GM19351 (cell line): ENCODE measurements around the gene BCCIP.

Source experiments
- ATAC-seq: cut with Tn5 transposase; IDR thresholded peaks from one replicate; pipeline ENCODE4 v1.9.1; 2021; ENCODE audit warnings: mild to moderate bottlenecking, moderate library complexity; ENCODE audit not compliant: unreplicated experiment

The BCCIP gene

DNA sequence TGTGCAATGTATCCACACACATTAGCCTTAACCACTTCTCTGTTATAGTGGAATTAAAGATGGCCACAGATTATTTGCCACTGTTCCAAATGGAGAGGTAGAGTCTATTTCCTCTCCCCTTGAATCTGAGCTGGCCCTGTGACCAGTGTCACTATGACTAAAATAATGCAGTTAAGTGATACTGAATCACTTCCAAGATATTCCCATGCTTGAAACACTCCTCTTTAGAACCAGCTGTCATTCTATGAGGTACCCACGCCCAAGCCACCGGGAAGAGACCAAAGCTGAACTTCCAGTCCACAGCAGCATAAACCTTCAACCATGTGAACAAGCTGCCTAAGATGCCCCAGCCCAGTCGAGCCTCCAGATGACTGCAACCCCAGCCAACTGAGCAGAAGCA is 59.9 kb downstream of the BCCIP start:
- ATAC-seq = no peak
